H1 (cell line): ENCODE data around the gene SLX9. TPM values are rescaled to one million over a fixed set of nuclear protein-coding genes. Genes with fewer than 3 reads are reported as not detected.

Experiments
- CHD2 ChIP-seq: IDR thresholded peaks from 2 replicates; pipeline ENCODE4 v1.6.1; 2012; ENCODE audit warnings: low read length, improper control_type of control experiment
- RXRA ChIP-seq: IDR thresholded peaks from 2 replicates; pipeline ENCODE4 v1.6.1; 2011; ENCODE audit warnings: low read depth, mild to moderate bottlenecking, low read length, moderate library complexity; ENCODE audit not compliant: insufficient read depth
- TBP ChIP-seq: IDR thresholded peaks from 2 replicates; pipeline ENCODE4 v1.6.1; 2011; ENCODE audit warnings: low read depth, low read length, improper control_type of control experiment
- TCF12 ChIP-seq: IDR thresholded peaks from 2 replicates; pipeline ENCODE4 v1.6.1; 2011; ENCODE audit warnings: low read depth, mild to moderate bottlenecking, low read length
- polyA plus RNA-seq, 7 experiments: library from polyadenylated mRNA; depleted of rRNA in 3 of 7; stranded (reverse) in 5 of 7; unstranded in 2 of 7; fragments of >200 nt in 5 of 7; fragments of 200-250 nt in 2 of 7; gene quantifications; 1 replicate in 5 of 7; 2 replicates in 1 of 7; 4 replicates in 1 of 7; pipeline versions ENCODE4 v1.2.1 to v1.2.3, GENCODE V29; 2011 to 2013; ENCODE audit warnings: missing spikeins in 2 of 7, mixed read lengths in 2 of 7
- total RNA-seq: library from RNA; stranded (reverse); fragmentation: NEBNext Ultra II Directional; extraction: Animal tissue kit (Norgen Biotek cat#: 25700); gene quantifications from 2 replicates; pipeline ENCODE4 v1.2.1, GENCODE V29; 2021
- TF ChIP-seq, protein P1 (sequence below), 3 experiments: IDR thresholded peaks; 1 replicate in 2 of 3; 2 replicates in 1 of 3; pipeline versions ENCODE4 v1.5.1 to v1.6.1; 2011; ENCODE audit warnings: low read length in 3 of 3, mild to moderate bottlenecking in 3 of 3, inconsistent platforms in 2 of 3, low read depth in 1 of 3, moderate library complexity in 1 of 3; ENCODE audit not compliant: insufficient read depth in 1 of 3; ENCODE audit errors: control extremely low read depth in 1 of 3
- TF ChIP-seq, protein P2 (sequence below): IDR thresholded peaks from 2 replicates; pipeline ENCODE4 v1.6.1; 2011; ENCODE audit warnings: low read length, improper control_type of control experiment

The SLX9 gene
- total and polyA plus RNA-seq, 2 of the 8 experiments (the other 6 are each of a cell fraction or from before 2014, with no cell fraction given) = 17.7 to 57.3 TPM

- TF ChIP-seq, protein P1, sequence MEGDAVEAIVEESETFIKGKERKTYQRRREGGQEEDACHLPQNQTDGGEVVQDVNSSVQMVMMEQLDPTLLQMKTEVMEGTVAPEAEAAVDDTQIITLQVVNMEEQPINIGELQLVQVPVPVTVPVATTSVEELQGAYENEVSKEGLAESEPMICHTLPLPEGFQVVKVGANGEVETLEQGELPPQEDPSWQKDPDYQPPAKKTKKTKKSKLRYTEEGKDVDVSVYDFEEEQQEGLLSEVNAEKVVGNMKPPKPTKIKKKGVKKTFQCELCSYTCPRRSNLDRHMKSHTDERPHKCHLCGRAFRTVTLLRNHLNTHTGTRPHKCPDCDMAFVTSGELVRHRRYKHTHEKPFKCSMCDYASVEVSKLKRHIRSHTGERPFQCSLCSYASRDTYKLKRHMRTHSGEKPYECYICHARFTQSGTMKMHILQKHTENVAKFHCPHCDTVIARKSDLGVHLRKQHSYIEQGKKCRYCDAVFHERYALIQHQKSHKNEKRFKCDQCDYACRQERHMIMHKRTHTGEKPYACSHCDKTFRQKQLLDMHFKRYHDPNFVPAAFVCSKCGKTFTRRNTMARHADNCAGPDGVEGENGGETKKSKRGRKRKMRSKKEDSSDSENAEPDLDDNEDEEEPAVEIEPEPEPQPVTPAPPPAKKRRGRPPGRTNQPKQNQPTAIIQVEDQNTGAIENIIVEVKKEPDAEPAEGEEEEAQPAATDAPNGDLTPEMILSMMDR (IDR thresholded peaks at IDR 0.05; ENCODE audit: control extremely low read depth in 1 of 3, insufficient read depth in 1 of 3, low read depth in 1 of 3, low read length in 3 of 3) = no peak
- TF ChIP-seq TCF12 (no peak), RXRA (no peak), CHD2 (no peak), TBP (no peak)
- TF ChIP-seq, protein P2, sequence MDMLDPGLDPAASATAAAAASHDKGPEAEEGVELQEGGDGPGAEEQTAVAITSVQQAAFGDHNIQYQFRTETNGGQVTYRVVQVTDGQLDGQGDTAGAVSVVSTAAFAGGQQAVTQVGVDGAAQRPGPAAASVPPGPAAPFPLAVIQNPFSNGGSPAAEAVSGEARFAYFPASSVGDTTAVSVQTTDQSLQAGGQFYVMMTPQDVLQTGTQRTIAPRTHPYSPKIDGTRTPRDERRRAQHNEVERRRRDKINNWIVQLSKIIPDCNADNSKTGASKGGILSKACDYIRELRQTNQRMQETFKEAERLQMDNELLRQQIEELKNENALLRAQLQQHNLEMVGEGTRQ = no peak
These were observed 37.4 kb upstream of the SLX9 start (continued) for GRCh38 chr21:44902268-44903049.
